ENCODE data around the gene KRT1.
"Not testable (repeated sequence)": the region's sequence is repeated elsewhere in the genome, so short reads cannot be mapped to it uniquely, and the experiment has no call there.

DNA sequence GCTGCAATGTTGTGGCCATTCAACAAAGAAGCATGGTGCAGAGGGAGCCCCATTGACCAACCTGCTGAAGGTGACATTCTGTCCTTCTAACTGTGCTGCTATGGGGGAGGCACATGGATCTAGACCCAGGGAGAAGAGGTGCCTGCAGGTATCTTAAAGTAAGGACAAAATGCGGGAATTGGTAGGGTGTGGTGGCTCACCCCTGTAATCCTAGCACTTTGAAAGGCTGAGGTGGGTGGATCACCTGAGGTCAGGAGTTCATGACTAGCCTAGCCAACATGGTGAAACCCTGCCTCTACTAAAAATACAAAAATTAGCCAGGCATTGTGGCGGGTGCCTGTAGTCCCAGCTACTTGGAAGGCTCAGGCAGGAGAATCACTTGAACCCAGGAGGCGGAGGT, 10.3 kb downstream of the KRT1 start:
- TF ChIP-seq, protein P1, sequence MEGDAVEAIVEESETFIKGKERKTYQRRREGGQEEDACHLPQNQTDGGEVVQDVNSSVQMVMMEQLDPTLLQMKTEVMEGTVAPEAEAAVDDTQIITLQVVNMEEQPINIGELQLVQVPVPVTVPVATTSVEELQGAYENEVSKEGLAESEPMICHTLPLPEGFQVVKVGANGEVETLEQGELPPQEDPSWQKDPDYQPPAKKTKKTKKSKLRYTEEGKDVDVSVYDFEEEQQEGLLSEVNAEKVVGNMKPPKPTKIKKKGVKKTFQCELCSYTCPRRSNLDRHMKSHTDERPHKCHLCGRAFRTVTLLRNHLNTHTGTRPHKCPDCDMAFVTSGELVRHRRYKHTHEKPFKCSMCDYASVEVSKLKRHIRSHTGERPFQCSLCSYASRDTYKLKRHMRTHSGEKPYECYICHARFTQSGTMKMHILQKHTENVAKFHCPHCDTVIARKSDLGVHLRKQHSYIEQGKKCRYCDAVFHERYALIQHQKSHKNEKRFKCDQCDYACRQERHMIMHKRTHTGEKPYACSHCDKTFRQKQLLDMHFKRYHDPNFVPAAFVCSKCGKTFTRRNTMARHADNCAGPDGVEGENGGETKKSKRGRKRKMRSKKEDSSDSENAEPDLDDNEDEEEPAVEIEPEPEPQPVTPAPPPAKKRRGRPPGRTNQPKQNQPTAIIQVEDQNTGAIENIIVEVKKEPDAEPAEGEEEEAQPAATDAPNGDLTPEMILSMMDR (IDR thresholded peaks at IDR 0.05) = not testable (repeated sequence)
- TF ChIP-seq EP300, POLR2A (IDR thresholded peaks at IDR 0.05): not testable (repeated sequence)

Data from ovary (tissue), 3 donors.